Erythroblast (primary cell): Measurements from ENCODE around the gene PLEK.

Source experiments
- GATA1 ChIP-seq: IDR thresholded peaks from 2 replicates; pipeline ENCODE4 v1.6.1; 2011; ENCODE audit warnings: low read depth, mild to moderate bottlenecking, control low read depth, low read length, moderate library complexity
- POLR2A ChIP-seq: IDR thresholded peaks from 2 replicates; pipeline ENCODE4 v1.6.1; 2011; ENCODE audit warnings: mild to moderate bottlenecking, low read length

GRCh38 chr2:68374184-68374583, 9.1 kb downstream of the PLEK start:
- TF ChIP-seq POLR2A (no peak), GATA1 (no peak)
